ENCODE measurements around the gene BMPR1A.

DNA sequence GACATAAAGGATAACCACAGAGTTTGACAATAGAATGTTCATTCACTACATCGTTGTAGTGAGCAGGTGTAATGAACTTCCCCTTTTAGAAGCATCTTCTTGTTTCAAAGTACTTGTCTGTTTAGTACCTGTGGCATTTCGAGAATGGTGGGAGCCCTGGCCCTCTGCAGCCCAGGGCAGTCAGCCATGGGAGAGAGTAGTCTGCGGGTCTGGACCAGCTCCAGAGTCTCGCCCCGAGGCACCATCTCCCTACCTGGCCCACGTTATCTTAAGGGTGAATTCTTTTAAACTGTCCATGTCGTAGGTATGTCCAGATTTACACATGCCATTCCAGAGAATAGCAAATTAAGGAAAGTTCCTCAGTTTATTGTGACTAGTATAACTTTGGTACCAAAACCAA, 99.7 kb downstream of the BMPR1A start:
- TF ChIP-seq, protein P1, sequence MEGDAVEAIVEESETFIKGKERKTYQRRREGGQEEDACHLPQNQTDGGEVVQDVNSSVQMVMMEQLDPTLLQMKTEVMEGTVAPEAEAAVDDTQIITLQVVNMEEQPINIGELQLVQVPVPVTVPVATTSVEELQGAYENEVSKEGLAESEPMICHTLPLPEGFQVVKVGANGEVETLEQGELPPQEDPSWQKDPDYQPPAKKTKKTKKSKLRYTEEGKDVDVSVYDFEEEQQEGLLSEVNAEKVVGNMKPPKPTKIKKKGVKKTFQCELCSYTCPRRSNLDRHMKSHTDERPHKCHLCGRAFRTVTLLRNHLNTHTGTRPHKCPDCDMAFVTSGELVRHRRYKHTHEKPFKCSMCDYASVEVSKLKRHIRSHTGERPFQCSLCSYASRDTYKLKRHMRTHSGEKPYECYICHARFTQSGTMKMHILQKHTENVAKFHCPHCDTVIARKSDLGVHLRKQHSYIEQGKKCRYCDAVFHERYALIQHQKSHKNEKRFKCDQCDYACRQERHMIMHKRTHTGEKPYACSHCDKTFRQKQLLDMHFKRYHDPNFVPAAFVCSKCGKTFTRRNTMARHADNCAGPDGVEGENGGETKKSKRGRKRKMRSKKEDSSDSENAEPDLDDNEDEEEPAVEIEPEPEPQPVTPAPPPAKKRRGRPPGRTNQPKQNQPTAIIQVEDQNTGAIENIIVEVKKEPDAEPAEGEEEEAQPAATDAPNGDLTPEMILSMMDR (IDR thresholded peaks at IDR 0.05): no peak
- TF ChIP-seq POLR2A (IDR thresholded peaks at IDR 0.05): no peak
